Bronchial epithelial cell (primary cell): Measurements from ENCODE around the gene SPATA46. TPM values are rescaled to one million over a fixed set of nuclear protein-coding genes. Genes with fewer than 3 reads are reported as not detected.

Experiments
- DNase-seq: peaks from one replicate; pipeline ENCODE4 v3.0.0-alpha.2; 2010; ENCODE audit warnings: low read depth
- FAIRE-seq: peaks from 2 replicates; lab custom pipeline; 2011; peaks lifted over from hg19 to GRCh38; lab: Jason Lieb, UNC
- H3K27me3 ChIP-seq: 2 replicates; pipeline ENCODE4 v1.5.1; 2011; ENCODE audit warnings: low read length; ENCODE audit not compliant: control insufficient read depth, insufficient read depth
- H3K36me3 ChIP-seq: 2 replicates; pipeline ENCODE4 v1.5.1; 2011; ENCODE audit warnings: low read length; ENCODE audit not compliant: control insufficient read depth, insufficient read depth
- H3K4me3 ChIP-seq: 2 replicates; pipeline ENCODE4 v1.5.1; 2011; ENCODE audit warnings: mild to moderate bottlenecking, low read depth, low read length, control low read depth
- CTCF ChIP-seq: IDR thresholded peaks from 2 replicates; pipeline ENCODE4 v1.5.1; 2011; ENCODE audit warnings: mild to moderate bottlenecking, moderate library complexity, low read length, control low read depth, inconsistent platforms; ENCODE audit not compliant: insufficient read depth, severe bottlenecking
- total RNA-seq: library from RNA; depleted of rRNA; stranded (reverse); fragments of >200 nt; gene quantifications from 2 replicates; pipeline ENCODE4 v1.2.1, GENCODE V29; 2014

Gene SPATA46
- total RNA-seq, 1 donor from 2014 or later: not detected

GRCh38 chr1:162389021-162389818 lies 12.6 kb upstream of the SPATA46 start:
- no peaks in the 10 kb centered on the region for H3K36me3 ChIP-seq
- TF ChIP-seq CTCF: no peak
- DNase-seq: no peak
- no peaks in the 10 kb centered on the region for H3K27me3 ChIP-seq
- FAIRE-seq: peak; percentile 52
- no peak overlapping the region for H3K4me3 ChIP-seq

- FAIRE-seq (no peak), DNase-seq (no peak)
- H3K4me3 ChIP-seq: no peak overlapping the region
- no peak for TF ChIP-seq CTCF
- H3K27me3 ChIP-seq: no peaks in the 10 kb centered on the region
- H3K36me3 ChIP-seq: no peaks in the 10 kb centered on the region
Measured at GRCh38 chr1:162388615-162389014, 12.0 kb upstream of the SPATA46 start.

- FAIRE-seq (no peak), DNase-seq (no peak)
- Histone ChIP-seq H3K4me3 (no peak overlapping the region), H3K27me3 (no peaks in the 10 kb centered on the region), H3K36me3 (no peaks in the 10 kb centered on the region)
- no peak for TF ChIP-seq CTCF
Measured at GRCh38 chr1:162388083-162388594, 11.5 kb upstream of the SPATA46 start.

- Histone ChIP-seq H3K4me3 (no peak overlapping the region), H3K36me3 (no peaks in the 10 kb centered on the region), H3K27me3 (no peaks in the 10 kb centered on the region)
- FAIRE-seq (no peak), DNase-seq (no peak)
- TF ChIP-seq CTCF: no peak
Measured at GRCh38 chr1:162387226-162388082, 10.8 kb upstream of the SPATA46 start.

GRCh38 chr1:162386292-162387225 lies 9.9 kb upstream of the SPATA46 start:
- TF ChIP-seq CTCF: no peak
- Histone ChIP-seq H3K4me3 (no peak overlapping the region), H3K36me3 (no peaks in the 10 kb centered on the region), H3K27me3 (no peaks in the 10 kb centered on the region)
- no peak for FAIRE-seq
- no peak for DNase-seq
